GM18861 (cell line): ENCODE data around the gene C4orf36.

Experiments used
- ATAC-seq: cut with Tn5 transposase; IDR thresholded peaks from one replicate; pipeline ENCODE4 v1.9.1; 2021; ENCODE audit not compliant: unreplicated experiment

C4orf36 gene

DNA sequence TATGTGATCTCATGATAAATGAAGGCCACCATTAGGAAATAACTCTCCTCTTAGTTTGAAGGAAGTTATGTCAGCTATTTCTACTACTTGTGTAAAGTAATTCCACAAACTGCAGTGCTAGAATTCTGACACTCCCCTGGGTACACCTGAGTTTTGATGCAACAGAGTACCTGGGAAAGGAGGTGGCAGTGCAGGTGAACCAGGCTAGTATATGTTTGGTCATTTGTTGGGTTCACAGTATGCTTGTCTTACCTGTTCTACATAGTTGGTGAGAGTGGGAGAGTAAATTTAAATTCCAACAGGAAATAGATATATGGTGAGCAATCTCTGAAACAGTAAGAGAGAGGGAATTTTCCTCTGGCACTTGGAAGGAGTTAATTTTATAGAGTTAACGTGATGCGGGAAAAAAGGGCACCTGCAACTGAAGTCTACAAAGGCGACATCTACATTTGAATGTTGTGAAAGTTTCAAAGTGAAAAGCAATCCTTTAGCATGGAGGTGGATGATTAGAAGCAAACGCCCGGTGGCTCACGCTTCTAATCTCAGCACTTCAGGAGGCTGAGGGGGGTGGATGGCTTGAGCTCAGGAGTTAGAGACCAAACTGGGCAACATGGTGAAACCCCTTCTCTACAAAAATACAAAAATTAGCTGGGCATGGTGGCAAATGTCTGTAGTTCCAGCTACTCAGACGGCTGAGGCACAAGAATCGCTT, 34.7 kb downstream of the C4orf36 start:
- ATAC-seq = no peak

DNA sequence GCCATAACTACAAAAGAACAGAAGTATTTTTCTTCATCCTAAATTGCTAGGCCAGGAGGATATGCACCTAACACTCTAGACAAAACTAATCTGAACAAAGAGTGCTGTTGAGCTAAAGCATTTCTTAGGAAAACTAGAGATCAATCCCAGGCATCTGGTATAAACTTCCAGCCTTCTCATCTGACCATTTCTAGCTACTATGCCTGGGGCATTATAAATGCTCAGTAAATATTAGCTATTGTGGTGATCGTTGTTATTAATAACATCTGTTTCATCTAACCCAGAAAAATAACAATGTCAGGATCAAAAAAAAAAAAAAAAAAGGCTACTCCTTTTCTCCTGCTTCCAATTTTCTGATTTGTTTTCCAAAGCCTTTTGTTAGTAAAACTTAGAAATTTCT, 35.3 kb downstream of the C4orf36 start:
- no peak for ATAC-seq

- no peak for ATAC-seq
These were observed 36.6 kb downstream of the C4orf36 start for GRCh38 chr4:86855572-86855971.

DNA sequence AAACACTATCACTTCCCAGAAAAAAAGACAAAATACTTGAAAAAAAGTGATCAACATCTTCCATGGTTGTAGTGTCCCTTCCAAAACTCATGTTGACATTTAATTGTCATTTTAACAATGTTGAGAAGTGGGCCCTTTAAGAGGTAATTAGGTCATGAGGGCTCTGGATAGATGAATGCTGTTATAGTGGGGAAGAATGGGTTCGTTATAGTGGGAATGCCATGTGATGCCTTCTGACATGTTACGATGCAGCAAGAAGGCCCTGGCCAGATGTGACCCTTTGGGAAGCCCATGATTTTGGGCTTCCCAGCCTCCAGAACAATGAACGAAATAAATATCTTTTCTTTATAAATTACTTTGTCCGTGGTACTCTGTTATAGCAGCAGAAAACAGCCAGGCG, 39.0 kb downstream of the C4orf36 start:
- no peak for ATAC-seq

- ATAC-seq = no peak
These were observed 43.2 kb downstream of the C4orf36 start, which contains the start of gene SLC10A6 for GRCh38 chr4:86848732-86849619. Gene SLC10A6, minus strand, starts transcription at chr4:86849384. Its CDS starts 269 bp downstream, at chr4:86849115.

GRCh38 chr4:86848136-86848535, 44.1 kb downstream of the C4orf36 start:
- no peak for ATAC-seq

GRCh38 chr4:86847571-86847970, 44.7 kb downstream of the C4orf36 start:
- no peak for ATAC-seq

- no peak for ATAC-seq
These were observed 45.3 kb downstream of the C4orf36 start for GRCh38 chr4:86846921-86847320.

DNA sequence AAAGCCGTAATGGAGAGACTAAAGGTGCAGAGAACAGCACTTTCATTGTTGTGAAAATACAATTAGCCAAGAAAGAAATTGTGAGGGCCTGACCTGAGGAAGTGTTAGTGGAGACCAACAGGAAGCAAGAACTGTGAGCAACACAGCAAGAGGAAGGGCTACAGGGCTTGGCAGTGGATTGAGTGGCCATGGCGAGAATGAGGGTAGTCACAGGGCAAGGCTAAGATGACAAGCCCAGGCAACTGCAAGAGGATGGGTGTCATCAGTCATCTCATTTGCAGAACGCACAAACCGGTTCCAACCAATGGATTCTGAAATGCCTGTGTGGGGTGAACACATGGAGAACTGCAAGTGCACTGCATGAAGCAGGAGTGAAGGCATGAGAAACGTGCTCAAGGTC, 46.6 kb downstream of the C4orf36 start:
- no peak for ATAC-seq

GRCh38 chr4:86841309-86841708, 50.9 kb downstream of the C4orf36 start:
- no peak for ATAC-seq

GRCh38 chr4:86840858-86841257, 51.4 kb downstream of the C4orf36 start:
- no peak for ATAC-seq

- ATAC-seq = no peak
These were observed 54.3 kb downstream of the C4orf36 start for GRCh38 chr4:86837691-86838503.

GRCh38 chr4:86835677-86836076, 56.5 kb downstream of the C4orf36 start:
- no peak for ATAC-seq

DNA sequence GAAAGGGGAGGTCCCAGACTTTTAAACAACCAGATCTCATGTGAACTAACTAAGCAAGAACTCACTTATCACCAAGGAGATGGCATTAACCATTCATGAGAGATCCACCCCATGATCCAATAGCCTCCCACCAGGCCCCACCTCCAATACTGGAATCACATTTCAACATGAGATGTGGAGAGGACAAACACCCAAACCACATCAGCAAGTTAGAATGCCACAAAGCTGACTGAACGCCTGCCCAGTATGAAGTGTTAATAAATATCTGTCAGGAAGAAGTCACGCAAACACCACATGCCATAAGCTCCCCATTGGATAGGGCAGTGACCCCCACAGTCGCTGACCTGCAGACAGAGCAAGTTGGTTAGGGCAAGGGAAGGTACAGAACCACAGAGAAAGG, 57.3 kb downstream of the C4orf36 start:
- no peak for ATAC-seq

GRCh38 chr4:86833615-86834014, 58.6 kb downstream of the C4orf36 start:
- ATAC-seq = no peak

DNA sequence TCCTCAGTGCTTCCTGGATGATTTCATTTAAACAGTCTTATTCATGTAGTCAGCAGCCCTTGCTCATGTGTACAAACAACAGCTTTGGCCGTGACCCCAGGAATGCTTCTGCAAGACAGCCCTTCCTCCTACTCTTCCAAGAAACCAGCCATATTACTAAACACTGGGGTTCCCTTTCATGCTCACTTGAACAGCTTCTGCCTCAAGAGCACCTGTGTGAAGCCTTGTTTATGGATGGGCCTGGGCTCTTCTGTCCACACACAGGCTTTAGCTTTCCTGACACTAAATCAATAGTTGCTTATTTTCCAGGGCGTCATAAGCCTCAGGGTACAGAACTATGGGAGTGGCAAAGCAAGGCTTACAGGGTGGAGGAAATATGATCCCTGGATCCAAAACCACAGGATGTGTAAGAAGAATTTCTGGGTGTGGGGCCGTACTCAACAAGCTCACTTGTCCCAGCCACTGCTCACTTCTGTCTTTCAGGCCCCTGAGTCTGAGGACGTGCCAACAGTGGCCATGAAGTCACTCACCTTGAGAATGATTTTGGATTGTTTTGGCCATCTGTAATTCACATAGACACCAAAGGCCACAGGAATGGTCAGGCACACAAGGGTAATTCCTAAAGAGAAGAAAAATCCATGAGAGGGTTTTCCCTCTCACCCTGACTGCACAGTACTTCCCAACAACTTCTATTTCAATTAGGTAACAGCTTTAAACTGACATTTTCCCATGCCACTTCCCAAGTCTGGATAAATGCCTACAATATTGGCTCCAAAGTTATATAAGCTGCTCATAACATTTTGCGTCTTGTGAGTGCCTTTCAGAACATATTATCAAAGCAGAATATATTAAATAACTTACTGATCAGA, 60.7 kb downstream of the C4orf36 start:
- no peak for ATAC-seq
